Upper lobe of left lung (tissue), 6 donors: ENCODE results near the gene VN1R5. TPM values are rescaled to one million over a fixed set of nuclear protein-coding genes. Genes with fewer than 3 reads are reported as not detected.

Experiments used
- ATAC-seq, 2 donors: fragments of 200-7000 bp; cut with Tn5 transposase; one replicate each; pipeline ENCODE4 v1.9.1; 2022; ENCODE audit warnings: mild to moderate bottlenecking in 2 of 2, moderate library complexity in 2 of 2; ENCODE audit not compliant: low FRiP score in 2 of 2
- DNase-seq, 2 donors: peaks; one replicate each; pipeline ENCODE4 v3.0.0-alpha.2; 2019 to 2020
- H3K27ac ChIP-seq, 4 donors: fragments of 200-600 bp; sonication (generic); one replicate each; pipeline ENCODE4 v1.5.1; 2016 to 2019
- H3K27me3 ChIP-seq, 4 donors: fragments of 200-600 bp; sonication (generic); one replicate each; pipeline ENCODE4 v1.5.1; 2017 to 2019
- H3K36me3 ChIP-seq, 4 donors: fragments of 200-600 bp; sonication (generic); one replicate each; pipeline ENCODE4 v1.5.1; 2016 to 2019
- H3K4me1 ChIP-seq, 4 donors: fragments of 200-600 bp; sonication (generic); one replicate each; pipeline ENCODE4 v1.5.1; 2018 to 2019
- H3K4me3 ChIP-seq, 4 donors: fragments of 200-600 bp; sonication (generic); one replicate each; pipeline ENCODE4 v1.5.1; 2017 to 2019; ENCODE audit warnings: mild to moderate bottlenecking in 2 of 4, moderate library complexity in 1 of 4
- H3K9me3 ChIP-seq, 4 donors: fragments of 200-600 bp; sonication (generic); one replicate each; pipeline ENCODE4 v1.5.1; 2018 to 2019
- EP300 ChIP-seq, 4 donors: sonication (generic); formaldehyde crosslinking; IDR thresholded peaks; one replicate each; pipeline ENCODE4 v1.5.1; 2017; ENCODE audit warnings: antibody characterized with exemption in 4 of 4, control low read depth in 2 of 4
- POLR2A ChIP-seq, 4 donors: fragments of 450-650 bp; IDR thresholded peaks; one replicate each; pipeline ENCODE4 v1.5.1; 2016 to 2017; ENCODE audit warnings: antibody characterized with exemption in 4 of 4, mild to moderate bottlenecking in 2 of 4
- POLR2AphosphoS5 ChIP-seq, 2 donors: sonication (generic); formaldehyde crosslinking; IDR thresholded peaks; one replicate each; pipeline ENCODE4 v1.5.1; 2017; ENCODE audit warnings: antibody characterized with exemption in 2 of 2
- WGBS, 2 donors: methylation state at CpG; one replicate each; pipeline ENCODE4 v1.1.5; 2017 to 2018; 5-methylcytosine and 5-hydroxymethylcytosine counted together
- total RNA-seq, 6 donors: library from RNA; depleted of rRNA in 4 of 6; stranded (reverse); fragments of >200 nt in 4 of 6; gene quantifications; one replicate each; pipeline versions ENCODE4 v1.1.0 to v1.2.1, GENCODE V29; 2016 to 2021
- TF ChIP-seq, protein P1 (sequence below), 6 experiments: fragments of 450-650 bp in 4 of 6; fragments of 200-600 bp in 2 of 6; sonication (generic) in 2 of 6; IDR thresholded peaks; one replicate each; pipeline ENCODE4 v1.5.1; 2016 to 2019; ENCODE audit warnings: antibody characterized with exemption in 6 of 6
- donor health status: DM: no; HTN: no; CAD: no; lungs with moderate emphysema.
- donor health status: DM: no; HTN: yes; CAD: no; lungs with severe emphysema.

VN1R5 gene
- total RNA-seq, 6 donors from 2014 or later, result not detected

- Histone ChIP-seq H3K4me3 (no peak overlapping the region), H3K36me3 (no peaks in the 10 kb centered on the region), H3K27ac (no peak overlapping the region), H3K27me3 (no peaks in the 10 kb centered on the region), H3K9me3 (peaks cover 0 to 8% (median 2%) of the 10 kb centered on the region in 4 donors), H3K4me1 (no peaks in the 10 kb centered on the region)
- no peak for DNase-seq
- 78 to 85% methylated on average over 3 of the region's 3 CpGs for WGBS, 2 donors
- TF ChIP-seq POLR2A (IDR thresholded peaks at IDR 0.05), result no peak
- no peak for TF ChIP-seq EP300 (IDR thresholded peaks at IDR 0.05)
- TF ChIP-seq POLR2AphosphoS5 (IDR thresholded peaks at IDR 0.05), result no peak
- TF ChIP-seq, protein P1, sequence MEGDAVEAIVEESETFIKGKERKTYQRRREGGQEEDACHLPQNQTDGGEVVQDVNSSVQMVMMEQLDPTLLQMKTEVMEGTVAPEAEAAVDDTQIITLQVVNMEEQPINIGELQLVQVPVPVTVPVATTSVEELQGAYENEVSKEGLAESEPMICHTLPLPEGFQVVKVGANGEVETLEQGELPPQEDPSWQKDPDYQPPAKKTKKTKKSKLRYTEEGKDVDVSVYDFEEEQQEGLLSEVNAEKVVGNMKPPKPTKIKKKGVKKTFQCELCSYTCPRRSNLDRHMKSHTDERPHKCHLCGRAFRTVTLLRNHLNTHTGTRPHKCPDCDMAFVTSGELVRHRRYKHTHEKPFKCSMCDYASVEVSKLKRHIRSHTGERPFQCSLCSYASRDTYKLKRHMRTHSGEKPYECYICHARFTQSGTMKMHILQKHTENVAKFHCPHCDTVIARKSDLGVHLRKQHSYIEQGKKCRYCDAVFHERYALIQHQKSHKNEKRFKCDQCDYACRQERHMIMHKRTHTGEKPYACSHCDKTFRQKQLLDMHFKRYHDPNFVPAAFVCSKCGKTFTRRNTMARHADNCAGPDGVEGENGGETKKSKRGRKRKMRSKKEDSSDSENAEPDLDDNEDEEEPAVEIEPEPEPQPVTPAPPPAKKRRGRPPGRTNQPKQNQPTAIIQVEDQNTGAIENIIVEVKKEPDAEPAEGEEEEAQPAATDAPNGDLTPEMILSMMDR (IDR thresholded peaks at IDR 0.05), result no peak
- ATAC-seq, result no peak
These were observed 33.0 kb upstream of the VN1R5 start for GRCh38 chr1:247222840-247223239.

DNA sequence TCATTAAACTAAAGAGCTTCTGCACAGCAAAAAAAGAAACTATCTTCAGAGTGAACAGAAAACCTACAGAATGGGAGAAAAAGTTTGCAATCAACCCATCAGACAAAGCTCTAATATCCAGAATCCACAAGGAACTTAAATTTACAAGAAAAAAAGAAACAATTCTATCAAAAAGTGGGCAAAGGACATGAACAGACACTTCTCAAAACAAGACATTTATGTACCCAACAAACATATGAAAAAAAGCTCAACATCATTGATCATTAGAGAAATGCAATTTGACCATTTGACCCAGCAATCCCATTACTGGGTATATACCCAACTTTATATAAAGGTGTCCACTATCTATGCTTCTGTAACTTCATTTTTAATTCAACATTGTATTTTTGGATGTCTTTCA, 31.1 kb upstream of the VN1R5 start:
- H3K4me3 ChIP-seq, result no peak overlapping the region
- no peaks in the 10 kb centered on the region for H3K27me3 ChIP-seq
- no peaks in the 10 kb centered on the region for H3K4me1 ChIP-seq
- no peaks in the 10 kb centered on the region for H3K36me3 ChIP-seq
- H3K27ac ChIP-seq, result no peak overlapping the region
- TF ChIP-seq, protein P1 (IDR thresholded peaks at IDR 0.05), result no peak
- TF ChIP-seq EP300 (IDR thresholded peaks at IDR 0.05), result no peak
- TF ChIP-seq POLR2AphosphoS5 (IDR thresholded peaks at IDR 0.05), result no peak
- no peak for TF ChIP-seq POLR2A (IDR thresholded peaks at IDR 0.05)
- ATAC-seq (no peak), DNase-seq (no peak)
- H3K9me3 ChIP-seq, result peaks cover 0 to 19% (median 10%) of the 10 kb centered on the region in 4 donors

DNA sequence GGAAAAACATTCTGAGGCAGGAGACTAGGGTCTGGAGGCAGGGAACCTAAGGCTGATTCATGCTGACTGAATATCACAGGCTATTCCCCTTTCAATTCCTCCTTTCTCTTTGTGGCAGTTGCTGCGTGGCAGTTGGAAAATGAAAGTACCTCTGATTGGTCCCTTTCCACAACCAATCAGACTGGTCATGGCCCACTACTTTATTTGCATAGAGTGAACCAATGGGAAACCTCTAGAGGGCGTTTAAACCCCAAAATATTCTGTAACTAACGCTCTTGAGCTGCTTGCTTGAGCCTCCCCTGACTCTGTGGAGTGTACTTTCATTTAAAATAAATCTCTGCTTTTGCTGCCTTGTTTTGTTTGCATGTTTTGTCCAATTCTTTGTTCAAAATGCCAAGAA, 27.7 kb upstream of the VN1R5 start:
- H3K4me1 ChIP-seq, result no peaks in the 10 kb centered on the region
- ATAC-seq, result no peak
- WGBS, 2 donors, result 51 to 63% methylated on average over 3 of the region's 3 CpGs
- no peak overlapping the region for H3K27ac ChIP-seq
- peaks cover 0 to 19% (median 10%) of the 10 kb centered on the region in 4 donors for H3K9me3 ChIP-seq
- TF ChIP-seq EP300 (IDR thresholded peaks at IDR 0.05) (no peak), POLR2A (IDR thresholded peaks at IDR 0.05) (no peak), POLR2AphosphoS5 (IDR thresholded peaks at IDR 0.05) (no peak)
- TF ChIP-seq, protein P1 (IDR thresholded peaks at IDR 0.05), result no peak
- no peaks in the 10 kb centered on the region for H3K36me3 ChIP-seq
- DNase-seq, result no peak
- no peaks in the 10 kb centered on the region for H3K27me3 ChIP-seq
- H3K4me3 ChIP-seq, result no peak overlapping the region

- Histone ChIP-seq H3K36me3 (no peaks in the 10 kb centered on the region), H3K9me3 (peaks cover 0 to 8% (median 5%) of the 10 kb centered on the region in 4 donors), H3K4me3 (no peak overlapping the region), H3K27ac (no peak overlapping the region), H3K27me3 (no peaks in the 10 kb centered on the region), H3K4me1 (no peaks in the 10 kb centered on the region)
- ATAC-seq (no peak), DNase-seq (no peak)
- no peak for TF ChIP-seq POLR2A (IDR thresholded peaks at IDR 0.05)
- TF ChIP-seq POLR2AphosphoS5 (IDR thresholded peaks at IDR 0.05), result no peak
- no peak for TF ChIP-seq EP300 (IDR thresholded peaks at IDR 0.05)
- TF ChIP-seq, protein P1 (IDR thresholded peaks at IDR 0.05), result no peak
- WGBS, 2 donors, result 79 to 80% methylated on average over 2 of the region's 2 CpGs
These were observed 14.2 kb upstream of the VN1R5 start for GRCh38 chr1:247241691-247242090.

DNA sequence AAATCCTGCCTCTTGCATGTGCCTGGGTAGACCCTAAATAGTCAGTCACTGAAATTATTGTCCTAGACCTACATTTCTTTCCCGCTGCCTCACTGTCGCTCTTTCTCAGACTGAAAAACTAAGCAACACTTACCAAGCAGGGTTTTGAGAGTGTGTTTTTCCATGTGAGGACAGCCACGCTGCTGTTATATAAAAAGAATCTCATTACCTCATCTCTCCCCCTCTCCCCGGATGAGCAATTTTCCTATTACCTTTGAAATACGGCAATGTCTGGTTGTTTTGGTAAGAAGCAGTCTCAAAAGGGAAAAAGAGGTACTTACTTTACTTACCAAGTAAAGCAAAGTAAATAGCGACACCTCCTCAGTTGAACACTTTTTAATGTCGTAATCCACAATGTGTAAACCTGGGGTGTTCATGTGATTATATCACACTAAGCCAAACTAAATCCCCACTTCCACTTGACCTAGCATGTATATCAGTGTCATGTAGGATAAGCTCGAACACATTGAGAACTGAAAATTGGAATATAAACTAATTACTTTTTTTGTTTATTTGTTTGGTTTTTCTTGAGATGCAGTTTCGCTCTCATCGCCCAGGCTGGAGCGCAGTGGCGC, 12.2 kb upstream of the VN1R5 start:
- TF ChIP-seq, protein P1 (IDR thresholded peaks at IDR 0.05), result no peak
- TF ChIP-seq POLR2AphosphoS5 (IDR thresholded peaks at IDR 0.05) (no peak), EP300 (IDR thresholded peaks at IDR 0.05) (no peak), POLR2A (IDR thresholded peaks at IDR 0.05) (no peak)
- H3K27me3 ChIP-seq, result no peaks in the 10 kb centered on the region
- H3K9me3 ChIP-seq, result peaks cover 0 to 12% (median 8%) of the 10 kb centered on the region in 4 donors
- DNase-seq (no peak), ATAC-seq (no peak)
- WGBS, 2 donors, result 89 to 91% methylated on average over 12 of the region's 12 CpGs
- no peaks in the 10 kb centered on the region for H3K4me1 ChIP-seq
- no peak overlapping the region for H3K4me3 ChIP-seq
- H3K27ac ChIP-seq, result no peak overlapping the region
- H3K36me3 ChIP-seq, result no peaks in the 10 kb centered on the region
